Mesothelial cell of epicardium (in vitro differentiated cells): Measurements from ENCODE around the gene ITPR1. TPM values are rescaled to one million over a fixed set of nuclear protein-coding genes. Genes with fewer than 3 reads are reported as not detected.

Experiments used
- DNase-seq, 2 experiments: peaks; one replicate each; pipeline ENCODE4 v3.0.0; 2021; ENCODE audit warnings: low spot score in 2 of 2; ENCODE audit not compliant: unreplicated experiment in 2 of 2
- H3K27ac Mint-ChIP-seq: 2 replicates; pipeline ENCODE4 v1.8.0; 2021; ENCODE audit warnings: mixed read lengths
- H3K27me3 Mint-ChIP-seq: 2 replicates; pipeline ENCODE4 v1.8.0; 2021; ENCODE audit warnings: low read depth, mixed read lengths
- H3K36me3 Mint-ChIP-seq: 2 replicates; pipeline ENCODE4 v1.8.0; 2021; ENCODE audit warnings: mixed read lengths
- H3K4me1 Mint-ChIP-seq: 2 replicates; pipeline ENCODE4 v1.8.0; 2021; ENCODE audit warnings: mixed read lengths
- H3K4me3 Mint-ChIP-seq: 2 replicates; pipeline ENCODE4 v1.8.0; 2021; ENCODE audit warnings: mild to moderate bottlenecking, moderate library complexity, mixed read lengths
- H3K9me3 Mint-ChIP-seq: 2 replicates; pipeline ENCODE4 v1.8.0; 2021; ENCODE audit warnings: mixed read lengths
- total RNA-seq: library from RNA; stranded (reverse); gene quantifications from 3 replicates; pipeline ENCODE4 v1.2.1, GENCODE V29; 2021
- TF ChIP-seq, protein P1 (sequence below): fragments of 200-600 bp; sonication (generic); IDR thresholded peaks from one replicate; pipeline ENCODE4 v1.5.0; 2021; ENCODE audit warnings: antibody characterized with exemption; ENCODE audit not compliant: unreplicated experiment

Gene ITPR1
- total RNA-seq, 1 donor from 2014 or later, result 21.3 TPM

GRCh38 chr3:4745235-4745610 is 252.1 kb downstream of the ITPR1 start:
- no peaks in the 10 kb centered on the region for H3K27me3 Mint-ChIP-seq
- TF ChIP-seq, protein P1, sequence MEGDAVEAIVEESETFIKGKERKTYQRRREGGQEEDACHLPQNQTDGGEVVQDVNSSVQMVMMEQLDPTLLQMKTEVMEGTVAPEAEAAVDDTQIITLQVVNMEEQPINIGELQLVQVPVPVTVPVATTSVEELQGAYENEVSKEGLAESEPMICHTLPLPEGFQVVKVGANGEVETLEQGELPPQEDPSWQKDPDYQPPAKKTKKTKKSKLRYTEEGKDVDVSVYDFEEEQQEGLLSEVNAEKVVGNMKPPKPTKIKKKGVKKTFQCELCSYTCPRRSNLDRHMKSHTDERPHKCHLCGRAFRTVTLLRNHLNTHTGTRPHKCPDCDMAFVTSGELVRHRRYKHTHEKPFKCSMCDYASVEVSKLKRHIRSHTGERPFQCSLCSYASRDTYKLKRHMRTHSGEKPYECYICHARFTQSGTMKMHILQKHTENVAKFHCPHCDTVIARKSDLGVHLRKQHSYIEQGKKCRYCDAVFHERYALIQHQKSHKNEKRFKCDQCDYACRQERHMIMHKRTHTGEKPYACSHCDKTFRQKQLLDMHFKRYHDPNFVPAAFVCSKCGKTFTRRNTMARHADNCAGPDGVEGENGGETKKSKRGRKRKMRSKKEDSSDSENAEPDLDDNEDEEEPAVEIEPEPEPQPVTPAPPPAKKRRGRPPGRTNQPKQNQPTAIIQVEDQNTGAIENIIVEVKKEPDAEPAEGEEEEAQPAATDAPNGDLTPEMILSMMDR, result no peak
- DNase-seq, result no peak
- no peak overlapping the region for H3K27ac Mint-ChIP-seq
- H3K4me3 Mint-ChIP-seq, result no peak overlapping the region
- H3K9me3 Mint-ChIP-seq, result no peaks in the 10 kb centered on the region
- H3K4me1 Mint-ChIP-seq, result peaks cover 21% of the 10 kb centered on the region
- H3K36me3 Mint-ChIP-seq, result no peaks in the 10 kb centered on the region

DNA sequence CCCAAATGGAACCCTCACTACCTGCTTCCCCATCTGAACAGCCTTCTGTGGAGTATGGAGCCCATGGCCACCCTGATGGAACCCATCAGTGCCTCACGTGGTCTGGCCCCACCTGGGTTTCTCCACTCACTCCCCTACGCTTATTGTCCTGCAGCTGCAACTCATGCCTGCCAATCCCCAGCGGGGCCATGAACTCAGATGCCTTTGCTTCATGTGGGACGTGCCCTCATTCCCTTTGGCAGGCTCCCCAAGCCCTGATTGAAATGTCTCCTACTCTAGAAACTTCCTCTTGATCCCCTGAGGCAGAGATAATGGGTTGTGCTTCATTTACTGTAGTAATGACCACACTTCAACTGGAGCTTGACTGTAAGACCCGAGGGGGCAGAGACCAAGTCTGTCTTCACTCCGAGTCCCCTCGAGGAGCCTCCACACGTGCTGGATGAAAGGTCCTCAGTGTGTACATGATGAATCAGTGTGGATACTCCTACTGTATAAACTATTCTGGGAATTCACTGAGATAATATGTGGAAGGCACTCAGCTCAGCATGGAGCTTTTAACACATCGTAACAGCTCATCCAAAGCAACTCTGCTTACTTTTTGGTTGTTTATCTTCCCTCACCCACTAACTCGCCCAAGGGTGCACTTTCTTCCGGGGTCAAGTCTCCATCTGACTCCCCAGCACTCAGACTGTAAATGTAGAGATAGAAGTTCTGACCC is 253.3 kb downstream of the ITPR1 start:
- Mint-ChIP-seq H3K27me3 (no peaks in the 10 kb centered on the region), H3K27ac (no peak overlapping the region), H3K4me1 (peaks cover 28% of the 10 kb centered on the region), H3K36me3 (no peaks in the 10 kb centered on the region), H3K4me3 (no peak overlapping the region), H3K9me3 (no peaks in the 10 kb centered on the region)
- DNase-seq, result no peak
- TF ChIP-seq, protein P1, result no peak

DNA sequence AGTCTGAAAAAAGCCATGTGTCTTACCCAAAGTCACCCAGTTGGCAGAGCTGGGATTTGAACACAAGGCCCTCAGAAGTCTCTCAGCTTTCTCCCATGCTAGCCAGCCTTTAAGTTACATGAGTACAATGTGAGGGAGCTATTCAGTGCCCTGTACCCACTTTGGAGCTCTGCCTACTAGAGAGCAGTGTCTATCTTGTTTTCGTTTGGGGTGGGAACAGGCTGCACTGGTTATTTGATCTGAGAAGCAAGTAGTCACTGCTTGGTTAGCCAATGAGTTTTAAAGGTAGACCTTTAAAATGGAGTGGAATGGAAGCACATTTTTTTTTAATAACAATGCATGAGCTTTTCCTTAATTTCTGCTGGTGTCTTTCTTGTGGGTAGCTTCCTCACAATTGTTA is 255.0 kb downstream of the ITPR1 start:
- TF ChIP-seq, protein P1, result no peak
- no peaks in the 10 kb centered on the region for H3K36me3 Mint-ChIP-seq
- no peak overlapping the region for H3K27ac Mint-ChIP-seq
- no peak overlapping the region for H3K4me3 Mint-ChIP-seq
- H3K9me3 Mint-ChIP-seq, result no peaks in the 10 kb centered on the region
- no peak for DNase-seq
- no peaks in the 10 kb centered on the region for H3K27me3 Mint-ChIP-seq
- H3K4me1 Mint-ChIP-seq, result peaks cover 30% of the 10 kb centered on the region

- Mint-ChIP-seq H3K4me1 (peaks cover 30% of the 10 kb centered on the region), H3K4me3 (no peak overlapping the region), H3K9me3 (no peaks in the 10 kb centered on the region), H3K27me3 (no peaks in the 10 kb centered on the region), H3K27ac (no peak overlapping the region), H3K36me3 (no peaks in the 10 kb centered on the region)
- no peak for DNase-seq
- TF ChIP-seq, protein P1, result no peak
Observed at GRCh38 chr3:4748701-4749378, 255.7 kb downstream of the ITPR1 start.

GRCh38 chr3:4749567-4750002 is 256.4 kb downstream of the ITPR1 start:
- Mint-ChIP-seq H3K4me1 (peaks cover 30% of the 10 kb centered on the region), H3K4me3 (no peak overlapping the region), H3K36me3 (no peaks in the 10 kb centered on the region), H3K27ac (no peak overlapping the region), H3K27me3 (no peaks in the 10 kb centered on the region), H3K9me3 (no peaks in the 10 kb centered on the region)
- TF ChIP-seq, protein P1, result no peak
- no peak for DNase-seq
